Astrocyte (in vitro differentiated cells and primary cell): ENCODE results near the gene ARF1.

Experiments
- EZH2 ChIP-seq: IDR thresholded peaks from 2 replicates; pipeline ENCODE4 v1.6.1; 2012; ENCODE audit warnings: mild to moderate bottlenecking, low read length, inconsistent platforms; ENCODE audit not compliant: insufficient read depth
- TF ChIP-seq, protein P1 (sequence below): IDR thresholded peaks from 2 replicates; pipeline ENCODE4 v1.5.1; 2011; ENCODE audit warnings: low read depth, mild to moderate bottlenecking, inconsistent platforms, low read length, moderate library complexity; ENCODE audit not compliant: insufficient read depth

DNA sequence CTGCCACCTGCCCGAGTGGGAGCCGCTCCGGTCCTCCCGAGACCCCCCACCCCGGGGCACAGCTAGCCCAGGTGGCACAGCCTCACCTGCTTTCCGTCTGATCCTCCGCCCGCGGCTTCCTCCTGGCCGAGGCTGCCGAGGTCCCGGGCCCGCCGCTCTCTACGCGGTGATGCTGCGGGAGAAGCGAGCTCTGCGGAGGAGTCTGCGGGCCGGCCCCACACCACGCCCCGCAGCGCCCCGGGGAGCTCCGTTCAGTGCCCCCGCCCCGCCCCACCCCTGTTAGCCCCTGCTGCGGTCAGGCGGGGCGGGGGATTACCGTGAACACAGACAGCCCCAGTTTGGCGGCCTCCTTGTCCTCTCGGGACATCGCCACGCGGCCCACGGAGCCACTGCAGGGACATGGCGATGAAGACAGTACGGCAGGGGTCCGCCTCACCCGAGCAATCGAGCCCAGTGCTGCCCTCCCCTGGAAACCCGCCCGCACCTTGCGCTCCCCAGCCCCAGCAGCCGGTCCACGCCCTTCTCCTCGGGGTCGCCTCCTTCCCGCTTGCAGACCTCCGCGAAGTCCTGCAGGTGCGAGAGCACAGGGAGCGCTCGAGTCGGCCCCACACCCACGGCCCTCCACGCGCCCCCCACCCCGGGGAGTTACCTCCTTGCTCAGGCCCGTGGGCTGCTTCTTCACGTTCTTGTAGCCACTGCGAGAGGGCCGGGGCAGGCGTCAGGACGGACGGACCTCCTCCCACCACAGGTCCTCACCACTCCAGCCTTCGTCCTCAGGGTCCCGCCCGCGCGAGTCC is 19.7 kb downstream of the ARF1 start:
- TF ChIP-seq, protein P1, sequence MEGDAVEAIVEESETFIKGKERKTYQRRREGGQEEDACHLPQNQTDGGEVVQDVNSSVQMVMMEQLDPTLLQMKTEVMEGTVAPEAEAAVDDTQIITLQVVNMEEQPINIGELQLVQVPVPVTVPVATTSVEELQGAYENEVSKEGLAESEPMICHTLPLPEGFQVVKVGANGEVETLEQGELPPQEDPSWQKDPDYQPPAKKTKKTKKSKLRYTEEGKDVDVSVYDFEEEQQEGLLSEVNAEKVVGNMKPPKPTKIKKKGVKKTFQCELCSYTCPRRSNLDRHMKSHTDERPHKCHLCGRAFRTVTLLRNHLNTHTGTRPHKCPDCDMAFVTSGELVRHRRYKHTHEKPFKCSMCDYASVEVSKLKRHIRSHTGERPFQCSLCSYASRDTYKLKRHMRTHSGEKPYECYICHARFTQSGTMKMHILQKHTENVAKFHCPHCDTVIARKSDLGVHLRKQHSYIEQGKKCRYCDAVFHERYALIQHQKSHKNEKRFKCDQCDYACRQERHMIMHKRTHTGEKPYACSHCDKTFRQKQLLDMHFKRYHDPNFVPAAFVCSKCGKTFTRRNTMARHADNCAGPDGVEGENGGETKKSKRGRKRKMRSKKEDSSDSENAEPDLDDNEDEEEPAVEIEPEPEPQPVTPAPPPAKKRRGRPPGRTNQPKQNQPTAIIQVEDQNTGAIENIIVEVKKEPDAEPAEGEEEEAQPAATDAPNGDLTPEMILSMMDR = no peak
- TF ChIP-seq EZH2 = no peak
